OCI-LY1 (cell line): Measurements from ENCODE around the gene VGLL4.
"Not testable (repeated sequence)": the region's sequence is repeated elsewhere in the genome, so short reads cannot be mapped to it uniquely, and the experiment has no call there.

Source experiments
- H2AFZ ChIP-seq: fragments of 200-600 bp; sonication (generic), shearing (Covaris generic); 2 replicates; pipeline ENCODE4 v1.6.0; 2014; ENCODE audit warnings: antibody characterized with exemption, mild to moderate bottlenecking, low read length
- H3F3A ChIP-seq: fragments of 200-600 bp; sonication (generic), shearing (Covaris generic); 2 replicates; pipeline ENCODE4 v1.6.0; 2014; ENCODE audit warnings: mild to moderate bottlenecking, antibody characterized with exemption, low read length, moderate library complexity; ENCODE audit not compliant: insufficient read depth
- H3K27ac ChIP-seq: fragments of 200-600 bp; sonication (generic); 2 replicates; pipeline ENCODE4 v1.5.1; 2014; ENCODE audit warnings: low read length, mixed run types, mild to moderate bottlenecking, low read depth; ENCODE audit not compliant: poor library complexity, severe bottlenecking
- H3K27me3 ChIP-seq: fragments of 200-600 bp; sonication (generic); 2 replicates; pipeline ENCODE4 v1.6.0; 2014; ENCODE audit warnings: antibody characterized with exemption, mild to moderate bottlenecking, low read length, moderate library complexity; ENCODE audit not compliant: insufficient read depth
- H3K36me3 ChIP-seq: fragments of 200-600 bp; sonication (generic); 2 replicates; pipeline ENCODE4 v1.6.1; 2014; ENCODE audit warnings: mild to moderate bottlenecking, antibody characterized with exemption, low read length, moderate library complexity, mixed read lengths; ENCODE audit not compliant: insufficient read depth
- H3K4me1 ChIP-seq: fragments of 200-600 bp; sonication (generic); 2 replicates; pipeline ENCODE4 v1.5.1; 2014; ENCODE audit warnings: mild to moderate bottlenecking, low read length, moderate library complexity; ENCODE audit not compliant: insufficient read depth, severe bottlenecking
- H3K4me2 ChIP-seq: fragments of 200-600 bp; sonication (generic), shearing (Covaris generic); 2 replicates; pipeline ENCODE4 v1.6.1; 2014; ENCODE audit warnings: low read length
- H3K4me3 ChIP-seq: fragments of 200-600 bp; sonication (generic); 2 replicates; pipeline ENCODE4 v1.5.1; 2014; ENCODE audit warnings: low read length, low read depth, mild to moderate bottlenecking, mixed read lengths; ENCODE audit not compliant: poor library complexity, severe bottlenecking
- H3K79me2 ChIP-seq: fragments of 200-600 bp; shearing (Covaris generic); 2 replicates; pipeline ENCODE4 v1.6.1; 2016; ENCODE audit warnings: mixed run types, low read length, mixed read lengths; ENCODE audit not compliant: insufficient read depth
- H3K9ac ChIP-seq: fragments of 200-600 bp; sonication (generic), shearing (Covaris generic); 2 replicates; pipeline ENCODE4 v1.6.1; 2014; ENCODE audit warnings: mild to moderate bottlenecking, low read length, mixed read lengths
- H3K9me2 ChIP-seq: fragments of 200-600 bp; sonication (generic), shearing (Covaris generic); 2 replicates; pipeline ENCODE4 v1.6.1; 2014; ENCODE audit warnings: low read depth, mild to moderate bottlenecking, low read length, mixed read lengths
- H3K9me3 ChIP-seq: fragments of 200-600 bp; shearing (Covaris generic); 2 replicates; pipeline ENCODE4 v1.6.1; 2014; ENCODE audit warnings: low read length, mixed read lengths
- H4K20me1 ChIP-seq: fragments of 200-600 bp; sonication (generic), shearing (Covaris generic); 2 replicates; pipeline ENCODE4 v1.6.0; 2016; ENCODE audit warnings: mild to moderate bottlenecking, low read length; ENCODE audit not compliant: insufficient read depth
- EZH2 ChIP-seq: fragments of 200-600 bp; sonication (generic), shearing (Covaris generic); IDR thresholded peaks from 2 replicates; pipeline ENCODE4 v1.8.0; 2017; ENCODE audit warnings: borderline replicate concordance, mixed run types, mild to moderate bottlenecking, antibody characterized with exemption, low read length, moderate library complexity, mixed read lengths
- TF ChIP-seq, protein P1 (sequence below): fragments of 200-600 bp; sonication (generic), shearing (Covaris generic); IDR thresholded peaks from 2 replicates; pipeline ENCODE4 v1.5.1; 2017; ENCODE audit warnings: mild to moderate bottlenecking, antibody characterized with exemption, low read length, moderate library complexity, mixed read lengths

The VGLL4 gene

DNA sequence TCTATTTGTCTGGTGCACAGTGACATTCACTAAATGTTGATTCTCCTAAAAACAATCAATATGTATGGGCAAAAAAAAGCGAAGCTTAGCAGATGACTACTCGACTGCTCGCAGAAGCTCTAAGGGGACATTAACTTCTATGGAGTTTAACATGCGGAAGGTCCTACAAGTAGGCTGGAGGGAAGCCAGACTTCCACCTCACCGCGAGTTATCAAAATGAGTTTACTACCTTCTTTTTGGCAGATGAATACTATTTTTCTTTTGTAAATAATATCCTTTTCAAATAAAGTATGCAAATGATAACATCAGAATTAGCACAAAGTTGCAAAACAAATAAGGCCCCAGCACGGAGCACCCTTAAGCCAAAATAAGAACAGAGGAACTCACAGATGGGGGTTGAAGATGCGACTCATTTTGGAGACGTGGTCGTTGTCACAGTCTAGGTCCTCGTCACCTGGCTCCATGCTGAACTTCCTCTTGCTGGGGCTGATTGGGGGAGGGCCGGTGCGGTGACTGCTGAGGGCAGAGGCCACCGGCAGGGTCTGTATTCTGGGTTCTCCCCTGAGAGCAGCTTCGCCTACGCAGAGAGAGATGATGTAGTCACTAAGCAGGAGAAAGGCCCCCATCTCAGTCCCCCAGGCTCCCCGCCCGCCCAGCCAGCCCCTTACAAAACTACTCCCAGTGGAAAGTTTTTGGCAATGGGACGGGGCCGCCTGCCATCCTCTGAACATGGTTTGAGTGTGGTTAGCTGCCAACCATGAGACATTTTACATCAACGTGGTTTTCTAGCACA, 42.1 kb downstream of the VGLL4 start:
- H3F3A ChIP-seq: peaks cover 15% of the 10 kb centered on the region; the same call in 1 of the 2 replicates
- peak overlapping the region; percentile 94 for H3K27ac ChIP-seq
- peak overlapping the region; percentile 63 for H3K9ac ChIP-seq
- no peak overlapping the region for H2AFZ ChIP-seq
- no peaks in the 10 kb centered on the region for H3K27me3 ChIP-seq
- H3K9me3 ChIP-seq: peaks cover 3% of the 10 kb centered on the region; the same call in 1 of the 2 replicates
- H3K9me2 ChIP-seq: no peaks in the 10 kb centered on the region
- peak overlapping the region; percentile 72 for H3K4me2 ChIP-seq
- TF ChIP-seq, protein P1, sequence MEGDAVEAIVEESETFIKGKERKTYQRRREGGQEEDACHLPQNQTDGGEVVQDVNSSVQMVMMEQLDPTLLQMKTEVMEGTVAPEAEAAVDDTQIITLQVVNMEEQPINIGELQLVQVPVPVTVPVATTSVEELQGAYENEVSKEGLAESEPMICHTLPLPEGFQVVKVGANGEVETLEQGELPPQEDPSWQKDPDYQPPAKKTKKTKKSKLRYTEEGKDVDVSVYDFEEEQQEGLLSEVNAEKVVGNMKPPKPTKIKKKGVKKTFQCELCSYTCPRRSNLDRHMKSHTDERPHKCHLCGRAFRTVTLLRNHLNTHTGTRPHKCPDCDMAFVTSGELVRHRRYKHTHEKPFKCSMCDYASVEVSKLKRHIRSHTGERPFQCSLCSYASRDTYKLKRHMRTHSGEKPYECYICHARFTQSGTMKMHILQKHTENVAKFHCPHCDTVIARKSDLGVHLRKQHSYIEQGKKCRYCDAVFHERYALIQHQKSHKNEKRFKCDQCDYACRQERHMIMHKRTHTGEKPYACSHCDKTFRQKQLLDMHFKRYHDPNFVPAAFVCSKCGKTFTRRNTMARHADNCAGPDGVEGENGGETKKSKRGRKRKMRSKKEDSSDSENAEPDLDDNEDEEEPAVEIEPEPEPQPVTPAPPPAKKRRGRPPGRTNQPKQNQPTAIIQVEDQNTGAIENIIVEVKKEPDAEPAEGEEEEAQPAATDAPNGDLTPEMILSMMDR: no peak
- no peak for TF ChIP-seq EZH2
- H3K36me3 ChIP-seq: peaks cover 53% of the 10 kb centered on the region
- peaks cover 67% of the 10 kb centered on the region for H3K4me1 ChIP-seq
- peaks cover 41% of the 10 kb centered on the region for H3K79me2 ChIP-seq
- H3K4me3 ChIP-seq: peak overlapping the region; percentile 43
- H4K20me1 ChIP-seq: no peaks in the 10 kb centered on the region

DNA sequence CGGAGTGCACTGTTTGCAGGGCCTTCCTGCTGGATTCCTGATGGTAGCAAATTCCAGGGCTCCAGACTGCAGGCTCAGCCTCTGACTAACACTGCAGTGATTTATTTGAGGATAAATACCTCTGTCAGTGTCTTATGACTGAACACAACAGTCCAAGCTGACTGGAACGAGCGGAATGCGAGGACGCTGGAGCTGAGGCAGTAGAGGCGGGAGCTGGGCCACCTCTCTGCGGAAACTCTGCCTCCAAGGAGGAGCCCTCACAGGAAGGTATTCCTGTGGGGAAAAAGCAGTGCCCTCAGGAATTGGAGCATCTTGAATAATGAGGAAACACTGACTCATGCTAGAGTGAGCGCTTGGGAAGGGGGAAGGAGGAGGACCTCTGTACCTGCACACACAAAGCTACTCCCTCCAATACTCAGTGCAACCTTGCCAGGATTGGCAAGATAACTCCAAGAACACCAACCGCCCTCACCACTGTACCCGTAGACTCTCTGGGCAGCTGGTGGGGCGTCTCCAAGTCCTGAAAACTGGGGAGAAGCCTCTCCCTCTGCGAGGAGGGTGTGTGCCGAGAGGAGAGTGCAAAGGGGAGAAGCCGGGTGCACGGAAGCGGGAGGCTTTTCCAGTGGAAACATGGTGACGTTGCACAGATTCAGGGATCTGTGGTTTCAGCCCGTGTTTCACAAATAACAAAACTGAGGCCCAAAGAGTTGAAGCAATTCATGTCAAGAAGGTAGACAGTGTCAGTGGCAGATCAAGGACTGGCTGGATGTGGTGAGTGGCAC, 43.0 kb downstream of the VGLL4 start:
- TF ChIP-seq, protein P1: no peak
- no peak for TF ChIP-seq EZH2
- Histone ChIP-seq H3K27ac (peak overlapping the region; percentile 94), H2AFZ (no peak overlapping the region), H3K4me3 (peak overlapping the region; percentile 41), H3K9ac (peak overlapping the region; percentile 63), H3K4me2 (peak overlapping the region; percentile 72), H3K79me2 (peaks cover 42% of the 10 kb centered on the region), H3K36me3 (peaks cover 53% of the 10 kb centered on the region), H3F3A (peaks cover 15% of the 10 kb centered on the region; the same call in 1 of the 2 replicates), H3K27me3 (no peaks in the 10 kb centered on the region), H3K4me1 (peaks cover 57% of the 10 kb centered on the region), H4K20me1 (no peaks in the 10 kb centered on the region), H3K9me2 (no peaks in the 10 kb centered on the region), H3K9me3 (peaks cover 3% of the 10 kb centered on the region; the same call in 1 of the 2 replicates)

DNA sequence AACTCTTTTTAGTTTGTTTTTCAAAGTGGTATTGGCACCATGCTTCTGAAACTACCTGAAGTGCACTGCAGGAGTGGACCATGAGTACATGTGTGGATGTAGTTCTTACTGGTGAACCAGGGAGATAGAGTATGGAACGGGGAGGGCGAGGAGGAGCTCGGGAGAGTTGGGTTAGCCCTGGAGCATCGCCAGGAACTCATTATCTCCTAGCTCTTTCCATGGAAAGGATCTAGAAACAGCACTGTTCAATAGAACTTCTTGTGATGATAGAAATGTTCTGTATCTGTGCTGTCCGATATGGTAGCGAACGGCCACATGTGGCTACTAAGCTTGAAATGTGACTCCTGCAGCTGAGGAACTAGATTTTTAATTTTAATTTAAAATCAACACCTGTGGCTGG, 47.3 kb downstream of the VGLL4 start:
- peaks cover 70% of the 10 kb centered on the region for H3K79me2 ChIP-seq
- H3K4me1 ChIP-seq: peaks cover 50% of the 10 kb centered on the region
- H3K9ac ChIP-seq: no peak overlapping the region
- no peaks in the 10 kb centered on the region for H3K27me3 ChIP-seq
- no peaks in the 10 kb centered on the region for H4K20me1 ChIP-seq
- H3F3A ChIP-seq: no peaks in the 10 kb centered on the region
- peaks cover 83% of the 10 kb centered on the region for H3K36me3 ChIP-seq
- peaks cover 3% of the 10 kb centered on the region; the same call in 1 of the 2 replicates for H3K9me3 ChIP-seq
- H3K4me2 ChIP-seq: no peak overlapping the region
- no peak overlapping the region for H3K27ac ChIP-seq
- H2AFZ ChIP-seq: no peak overlapping the region
- H3K9me2 ChIP-seq: no peaks in the 10 kb centered on the region
- no peak overlapping the region for H3K4me3 ChIP-seq
- TF ChIP-seq, protein P1: no peak
- TF ChIP-seq EZH2: no peak

DNA sequence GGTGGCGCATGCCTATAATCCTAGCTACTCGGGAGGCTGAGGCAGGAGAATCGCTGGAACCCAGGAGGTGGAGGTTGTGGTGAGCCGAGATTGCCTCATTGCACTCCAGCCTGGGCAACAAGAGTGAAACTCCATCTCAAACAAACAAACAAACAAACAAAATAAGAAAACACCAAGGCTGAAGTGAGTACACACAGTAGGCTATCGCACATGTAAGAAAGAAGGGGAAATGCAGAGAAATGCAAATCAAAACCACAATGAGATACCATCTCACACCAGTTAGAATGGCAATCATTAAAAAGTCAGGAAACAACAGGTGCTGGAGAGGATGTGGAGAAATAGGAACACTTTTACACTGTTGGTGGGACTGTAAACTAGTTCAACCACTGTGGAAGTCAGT, 48.7 kb downstream of the VGLL4 start:
- peaks cover 79% of the 10 kb centered on the region for H3K79me2 ChIP-seq
- not testable (repeated sequence) for H3K27me3 ChIP-seq, H3K9ac ChIP-seq, H3F3A ChIP-seq, H3K4me3 ChIP-seq, H3K27ac ChIP-seq, H2AFZ ChIP-seq, H3K4me2 ChIP-seq, H4K20me1 ChIP-seq, H3K9me2 ChIP-seq, H3K9me3 ChIP-seq
- peaks cover 83% of the 10 kb centered on the region for H3K36me3 ChIP-seq
- peaks cover 44% of the 10 kb centered on the region for H3K4me1 ChIP-seq
